Activated CD4-positive, alpha-beta T cell treated with anti-CD3 and anti-CD28 coated beads for 36 hours (primary cell): Measurements from ENCODE around the gene ZNF460. TPM values are rescaled to one million over a fixed set of nuclear protein-coding genes. Genes with fewer than 3 reads are reported as not detected.

Experiments
- ATAC-seq: fragments of 200-7000 bp; cut with Tn5 transposase; one replicate; pipeline ENCODE4 v1.10.0; 2021; ENCODE audit warnings: mild to moderate bottlenecking, moderate library complexity
- CTCF ChIA-PET: fragments of 350-600 bp; sonication (Branson Sonifier 250); formaldehyde crosslinking; loops from one replicate; lab custom pipeline; 2021; ENCODE audit warnings: antibody characterized with exemption; lab: Charles Lee
- POLR2A ChIA-PET: fragments of 350-600 bp; sonication (Branson Sonifier 250); formaldehyde crosslinking; loops from one replicate; lab custom pipeline; 2021; ENCODE audit warnings: antibody characterized with exemption, inconsistent platforms; lab: Charles Lee
- DNase-seq: peaks from one replicate; pipeline ENCODE4 v3.0.0-alpha.2; 2020
- H3K27ac Mint-ChIP-seq: one replicate; pipeline ENCODE4 v1.8.0; 2021; ENCODE audit warnings: mixed read lengths
- H3K27me3 Mint-ChIP-seq: one replicate; pipeline ENCODE4 v1.8.0; 2021; ENCODE audit warnings: mixed read lengths
- H3K36me3 Mint-ChIP-seq: one replicate; pipeline ENCODE4 v1.8.0; 2021; ENCODE audit warnings: low read depth, mixed read lengths
- H3K4me1 Mint-ChIP-seq: one replicate; pipeline ENCODE4 v1.8.0; 2021; ENCODE audit warnings: mixed read lengths
- H3K4me3 Mint-ChIP-seq: one replicate; pipeline ENCODE4 v1.8.0; 2021; ENCODE audit warnings: mild to moderate bottlenecking, moderate library complexity, mixed read lengths
- H3K9me3 Mint-ChIP-seq: one replicate; pipeline ENCODE4 v1.8.0; 2021; ENCODE audit warnings: low read depth, mixed read lengths
- intact Hi-C, 2 experiments: fragments of 100-400 bp; cut with DNase I in 1 of 2; cut with micrococcal nuclease in 1 of 2; formaldehyde crosslinking; loops; one replicate each; pipeline versions ENCODE4 v1.14.2 to v1.15.1; 2022 to 2024; cut with DNase I, micrococcal nuclease
- total RNA-seq, 2 experiments: library from RNA; stranded (reverse); gene quantifications; one replicate each; pipeline ENCODE4 v1.2.3, GENCODE V29; 2021

Gene ZNF460
- total RNA-seq, 2 experiments from 2014 or later: 52.4 to 59.8 TPM

- Mint-ChIP-seq H3K36me3 (peaks cover 57% of the 10 kb centered on the region), H3K27ac (no peak overlapping the region), H3K4me3 (no peak overlapping the region), H3K9me3 (peaks cover 7% of the 10 kb centered on the region), H3K27me3 (no peaks in the 10 kb centered on the region), H3K4me1 (peaks cover 38% of the 10 kb centered on the region)
- DNase-seq: peak; percentile 40
- no peak for ATAC-seq
- POLR2A ChIA-PET: no interaction called here
- CTCF ChIA-PET: no interaction called here
- intact Hi-C loops: loop anchor here (1.0 to 5.0 kb wide), 16 partner anchors 39 to 1629 kb away; partner anchors contain the start of genes TRAPPC2B (in 2 of the 2), ZNF543 (in 2 of the 2), ZNF547 (in 2 of the 2) and ZNF805 (in 2 of the 2)
These were observed 696 bp downstream of the ZNF460 start for GRCh38 chr19:57280962-57281400.

DNA sequence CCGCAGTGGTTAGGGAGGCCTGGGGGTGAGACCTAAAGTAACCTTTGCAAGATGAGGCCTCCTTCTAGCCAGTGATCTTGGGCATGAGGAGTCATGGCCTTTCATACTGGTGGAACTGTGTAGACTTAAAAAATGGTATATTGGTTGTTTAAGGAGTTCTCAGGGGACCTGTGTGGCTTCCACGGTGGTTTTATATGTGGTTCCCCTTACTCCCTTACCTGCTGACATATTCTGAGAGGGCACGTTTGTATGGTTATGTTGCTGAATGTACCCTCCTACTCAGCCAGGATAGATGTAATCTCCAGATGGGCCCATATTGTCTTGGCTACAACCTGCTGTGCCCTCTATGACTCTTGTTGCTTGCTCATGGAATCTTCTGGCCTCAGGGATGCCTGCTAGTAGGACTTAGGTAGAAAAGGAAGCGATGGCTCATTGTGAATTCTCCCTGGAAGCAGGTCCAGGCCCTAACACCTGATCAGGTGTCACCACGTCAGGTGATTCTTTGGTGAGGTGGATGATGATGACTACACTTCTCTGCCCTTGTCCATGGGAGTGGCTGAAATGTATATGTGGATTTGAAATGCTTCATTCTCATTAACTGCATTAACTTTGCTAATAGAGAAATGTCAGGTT lies 1.8 kb downstream of the ZNF460 start:
- Mint-ChIP-seq H3K27ac (no peak overlapping the region), H3K9me3 (peaks cover 13% of the 10 kb centered on the region), H3K4me3 (no peak overlapping the region), H3K36me3 (peaks cover 61% of the 10 kb centered on the region), H3K27me3 (no peaks in the 10 kb centered on the region), H3K4me1 (peaks cover 41% of the 10 kb centered on the region)
- DNase-seq (peak; percentile 66), ATAC-seq (peak; percentile 22)
- POLR2A ChIA-PET: no interaction called here
- CTCF ChIA-PET: no interaction called here
- intact Hi-C loops: loop anchor here in 1 of 2 experiments (2.0 to 5.0 kb wide), 4 partner anchors 195 to 1630 kb away; partner anchors contain the start of genes ZNF274, ZNF416 and ZNF772

- CTCF ChIA-PET: no interaction called here
- peaks cover 47% of the 10 kb centered on the region for H3K9me3 Mint-ChIP-seq
These were observed 8.1 kb downstream of the ZNF460 start for GRCh38 chr19:57288373-57288772.

DNA sequence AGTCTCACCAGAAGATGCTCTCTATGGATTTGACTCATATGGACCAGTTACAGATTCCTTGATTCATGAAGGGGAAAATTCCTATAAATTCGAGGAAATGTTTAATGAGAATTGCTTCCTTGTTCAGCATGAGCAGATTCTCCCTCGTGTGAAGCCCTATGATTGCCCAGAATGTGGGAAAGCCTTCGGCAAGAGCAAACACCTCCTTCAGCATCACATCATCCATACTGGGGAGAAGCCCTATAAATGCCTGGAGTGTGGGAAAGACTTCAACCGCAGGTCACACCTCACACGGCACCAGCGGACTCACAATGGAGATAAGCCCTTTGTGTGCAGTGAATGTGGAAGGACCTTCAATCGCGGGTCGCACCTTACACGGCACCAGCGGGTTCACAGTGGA lies 10.7 kb downstream of the ZNF460 start:
- DNase-seq (no peak), ATAC-seq (no peak)
- intact Hi-C loops: no loop called here
- Mint-ChIP-seq H3K4me3 (no peak overlapping the region), H3K36me3 (peaks cover 96% of the 10 kb centered on the region), H3K9me3 (peaks cover 54% of the 10 kb centered on the region), H3K27ac (no peak overlapping the region), H3K4me1 (peaks cover 4% of the 10 kb centered on the region), H3K27me3 (no peaks in the 10 kb centered on the region)
- CTCF ChIA-PET: no interaction called here
- POLR2A ChIA-PET: no interaction called here

More at GRCh38 chr19:57288373-57288772, 8.1 kb downstream of the ZNF460 start:
- no peak overlapping the region for H3K4me3 Mint-ChIP-seq
- no peak overlapping the region for H3K27ac Mint-ChIP-seq
- intact Hi-C loops: no loop called here
- DNase-seq: no peak
- peaks cover 22% of the 10 kb centered on the region for H3K4me1 Mint-ChIP-seq
- POLR2A ChIA-PET: no interaction called here
- H3K36me3 Mint-ChIP-seq: peaks cover 91% of the 10 kb centered on the region
- ATAC-seq: no peak
- no peaks in the 10 kb centered on the region for H3K27me3 Mint-ChIP-seq

DNA sequence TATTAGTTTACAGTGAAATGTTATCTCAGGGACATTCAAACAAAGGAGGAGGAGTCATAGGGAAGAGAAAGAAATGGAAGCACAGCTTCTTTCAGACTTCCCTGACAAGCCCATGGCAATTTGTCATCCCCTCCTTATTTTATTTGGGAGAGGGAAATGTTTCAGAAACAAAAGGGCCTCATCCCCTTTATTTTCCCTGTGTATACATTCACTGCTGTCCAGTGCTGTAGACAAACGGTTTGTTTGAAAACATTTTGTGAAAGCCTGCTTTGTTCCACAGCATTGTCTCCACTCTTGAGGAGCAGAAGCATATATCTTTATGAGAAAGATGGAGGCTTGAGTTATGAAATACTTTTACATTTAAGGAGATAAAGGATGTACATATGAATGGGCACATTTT lies 12.3 kb downstream of the ZNF460 start:
- DNase-seq (no peak), ATAC-seq (no peak)
- POLR2A ChIA-PET: no interaction called here
- Mint-ChIP-seq H3K36me3 (peaks cover 97% of the 10 kb centered on the region), H3K9me3 (peaks cover 53% of the 10 kb centered on the region), H3K4me3 (no peak overlapping the region), H3K27ac (no peak overlapping the region), H3K4me1 (peaks cover 4% of the 10 kb centered on the region), H3K27me3 (no peaks in the 10 kb centered on the region)
- intact Hi-C loops: no loop called here
- CTCF ChIA-PET: no interaction called here

- DNase-seq (no peak), ATAC-seq (no peak)
- Mint-ChIP-seq H3K27ac (no peak overlapping the region), H3K9me3 (peaks cover 56% of the 10 kb centered on the region), H3K27me3 (no peaks in the 10 kb centered on the region), H3K36me3 (peaks cover 97% of the 10 kb centered on the region), H3K4me1 (peaks cover 6% of the 10 kb centered on the region), H3K4me3 (no peak overlapping the region)
- POLR2A ChIA-PET: no interaction called here
- CTCF ChIA-PET: interaction anchor here (0.5 kb wide), 1 partner anchor 185 kb away, joined by 3 read pairs; no protein-coding TSS in a partner anchor
- intact Hi-C loops: no loop called here
These were observed 13.4 kb downstream of the ZNF460 start for GRCh38 chr19:57293719-57294118.

GRCh38 chr19:57302020-57302465 lies 21.8 kb downstream of the ZNF460 start:
- H3K36me3 Mint-ChIP-seq: peaks cover 77% of the 10 kb centered on the region
- H3K4me3 Mint-ChIP-seq: no peak overlapping the region
- intact Hi-C loops: no loop called here
- no peak overlapping the region for H3K27ac Mint-ChIP-seq
- CTCF ChIA-PET: interaction anchor here (0.8 kb wide), 1 partner anchor 42 kb away, joined by 4 read pairs; no protein-coding TSS in a partner anchor
- H3K4me1 Mint-ChIP-seq: peaks cover 8% of the 10 kb centered on the region
- no peaks in the 10 kb centered on the region for H3K27me3 Mint-ChIP-seq
- H3K9me3 Mint-ChIP-seq: peaks cover 18% of the 10 kb centered on the region
- DNase-seq: no peak
- POLR2A ChIA-PET: interaction anchor here (0.6 to 1.1 kb wide), 2 partner anchors 19 to 348 kb away, joined by 3 to 4 read pairs; no protein-coding TSS in a partner anchor
- peak; percentile 16 for ATAC-seq

DNA sequence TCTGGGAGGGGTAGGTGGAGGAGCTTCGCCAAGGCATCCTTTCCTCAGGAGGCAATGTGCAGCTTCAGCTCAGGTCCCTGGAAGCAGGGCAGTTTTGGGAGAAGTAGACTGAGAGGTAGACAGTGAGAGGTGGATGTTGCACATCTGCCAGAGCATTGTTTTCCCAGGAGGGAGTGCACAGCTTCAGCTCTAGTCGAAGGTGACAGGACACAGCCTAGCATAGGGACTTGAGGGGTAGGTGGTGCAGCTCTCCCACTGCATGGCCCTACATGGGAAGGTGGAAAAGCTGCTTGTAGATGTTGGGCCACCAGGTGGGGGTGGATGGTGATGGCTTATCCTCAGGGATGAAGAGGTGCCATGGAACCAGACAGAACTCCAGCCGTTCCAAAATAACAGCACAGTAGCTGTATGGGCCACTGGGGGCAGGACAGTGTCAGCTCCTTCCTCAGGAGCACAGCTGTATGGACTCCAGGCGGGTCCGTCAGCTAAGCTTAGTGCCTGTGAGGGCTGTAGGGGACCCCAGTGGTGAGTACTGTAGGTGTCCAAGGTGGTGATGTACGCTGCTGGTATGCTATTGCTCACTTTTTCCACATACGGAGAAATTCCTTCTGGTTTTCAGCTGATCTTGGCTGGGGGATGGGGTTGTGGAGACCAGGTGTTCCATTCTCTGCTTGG lies 22.6 kb downstream of the ZNF460 start:
- ATAC-seq: no peak

GRCh38 chr19:57305056-57305455 lies 24.8 kb downstream of the ZNF460 start:
- H3K4me3 Mint-ChIP-seq: no peak overlapping the region
- no peak overlapping the region for H3K27ac Mint-ChIP-seq
- no peak for DNase-seq
- no peak for ATAC-seq
- intact Hi-C loops: no loop called here
- H3K27me3 Mint-ChIP-seq: no peaks in the 10 kb centered on the region
- peaks cover 12% of the 10 kb centered on the region for H3K9me3 Mint-ChIP-seq
- H3K36me3 Mint-ChIP-seq: peaks cover 53% of the 10 kb centered on the region
- CTCF ChIA-PET: interaction anchor here (1.0 kb wide), 1 partner anchor 10 kb away, joined by 3 read pairs; no protein-coding TSS in a partner anchor
- H3K4me1 Mint-ChIP-seq: no peaks in the 10 kb centered on the region
- POLR2A ChIA-PET: no interaction called here

More for the DNA sequence above, 22.6 kb downstream of the ZNF460 start:
- Mint-ChIP-seq H3K4me1 (peaks cover 6% of the 10 kb centered on the region), H3K27ac (no peak overlapping the region), H3K4me3 (no peak overlapping the region), H3K36me3 (peaks cover 69% of the 10 kb centered on the region), H3K9me3 (peaks cover 15% of the 10 kb centered on the region), H3K27me3 (no peaks in the 10 kb centered on the region)
- intact Hi-C loops: no loop called here
- CTCF ChIA-PET: no interaction called here
- DNase-seq: no peak
- POLR2A ChIA-PET: no interaction called here

- DNase-seq: no peak
These were observed 28.2 kb downstream of the ZNF460 start for GRCh38 chr19:57308514-57308913.

GRCh38 chr19:57310792-57311191 lies 30.5 kb downstream of the ZNF460 start:
- CTCF ChIA-PET: no interaction called here
- POLR2A ChIA-PET: no interaction called here
- peaks cover 11% of the 10 kb centered on the region for H3K36me3 Mint-ChIP-seq
- intact Hi-C loops: no loop called here
- no peaks in the 10 kb centered on the region for H3K4me1 Mint-ChIP-seq
- no peak overlapping the region for H3K4me3 Mint-ChIP-seq
- peaks cover 13% of the 10 kb centered on the region for H3K27me3 Mint-ChIP-seq
- H3K27ac Mint-ChIP-seq: no peak overlapping the region
- H3K9me3 Mint-ChIP-seq: peaks cover 26% of the 10 kb centered on the region
- no peak for ATAC-seq
- no peak for DNase-seq

More at GRCh38 chr19:57308514-57308913, 28.2 kb downstream of the ZNF460 start:
- H3K4me1 Mint-ChIP-seq: no peaks in the 10 kb centered on the region
- ChIA-PET POLR2A (no interaction called here), CTCF (no interaction called here)
- ATAC-seq: no peak
- peaks cover 12% of the 10 kb centered on the region for H3K9me3 Mint-ChIP-seq
- intact Hi-C loops: no loop called here
- H3K27me3 Mint-ChIP-seq: no peaks in the 10 kb centered on the region
- H3K4me3 Mint-ChIP-seq: no peak overlapping the region
- no peak overlapping the region for H3K27ac Mint-ChIP-seq
- H3K36me3 Mint-ChIP-seq: peaks cover 21% of the 10 kb centered on the region
